Ovary (tissue), 9 donors: ENCODE results near the gene IKBIP. TPM values are rescaled to one million over a fixed set of nuclear protein-coding genes. Genes with fewer than 3 reads are reported as not detected.

Experiments
- DNase-seq, 5 donors: peaks; one replicate each; pipeline ENCODE4 v3.0.0-alpha.2; 2019 to 2020
- H3K27ac ChIP-seq, 2 donors: fragments of 200-600 bp; one replicate each; pipeline versions ENCODE4 v1.5.1 to v1.8.0; 2019 to 2022
- H3K27me3 ChIP-seq: fragments of 200-600 bp; one replicate; pipeline ENCODE4 v1.8.0; 2022
- H3K36me3 ChIP-seq: fragments of 200-600 bp; sonication (generic); one replicate; pipeline ENCODE4 v1.5.1; 2019
- H3K4me1 ChIP-seq: one replicate; pipeline ENCODE4 v1.8.1; 2013; ENCODE audit warnings: mild to moderate bottlenecking, moderate library complexity; ENCODE audit not compliant: insufficient read depth
- H3K4me3 ChIP-seq: fragments of 200-600 bp; sonication (generic); one replicate; pipeline ENCODE4 v1.5.1; 2017
- H3K9me3 ChIP-seq, 2 donors: fragments of 200-600 bp in 1 of 2; sonication (generic) in 1 of 2; one replicate each; pipeline versions ENCODE4 v1.5.1 to v1.8.1; 2013 to 2019; ENCODE audit warnings: mild to moderate bottlenecking in 1 of 2, moderate library complexity in 1 of 2
- EP300 ChIP-seq: sonication (generic); formaldehyde crosslinking; IDR thresholded peaks from one replicate; pipeline ENCODE4 v1.6.1; 2017; ENCODE audit warnings: antibody characterized with exemption
- POLR2A ChIP-seq: fragments of 450-650 bp; IDR thresholded peaks from one replicate; pipeline ENCODE4 v1.6.1; 2017; ENCODE audit warnings: antibody characterized with exemption, mild to moderate bottlenecking, moderate library complexity
- WGBS, 3 donors: extraction: QIAGEN DNeasy Blood & Tissue Kit in 1 of 3; methylation state at CpG; one replicate each; pipeline versions ENCODE4 v1.1.5 to v1.1.7; 2013 to 2017; 5-methylcytosine and 5-hydroxymethylcytosine counted together
- intact Hi-C, 4 donors: fragments of 100-400 bp; cut with DNase I; formaldehyde crosslinking; loops; one replicate each; pipeline versions ENCODE4 v1.11.0 to v1.15.1; 2022 to 2023
- polyA plus RNA-seq, 2 donors: library from polyadenylated mRNA; stranded (reverse); fragments of 200-250 nt in 1 of 2; fragments of 350-450 nt in 1 of 2; fragmentation: Illumina TruSeq in 1 of 2; extraction: RNeasy Lipid Tissue Mini Kit (QIAGEN cat#74804) in 1 of 2; gene quantifications; one replicate each; pipeline ENCODE4 v1.2.3, GENCODE V29; 2013 to 2014
- total RNA-seq, 7 donors: library from RNA; depleted of rRNA in 2 of 7; stranded (reverse); fragments of >200 nt in 2 of 7; fragmentation: NEBNext Ultra II Directional in 3 of 7; extraction: Animal tissue kit (Norgen Biotek cat#: 25700) in 3 of 7; gene quantifications; one replicate each; pipeline versions ENCODE4 v1.1.0 to v1.2.4, GENCODE V29; 2016 to 2023
- TF ChIP-seq, protein P1 (sequence below), 3 donors: fragments of 450-650 bp in 2 of 3; fragments of 200-600 bp in 1 of 3; IDR thresholded peaks; one replicate each; pipeline versions ENCODE4 v1.5.1 to v1.8.0; 2016 to 2022; ENCODE audit warnings: antibody characterized with exemption in 3 of 3, mild to moderate bottlenecking in 1 of 3
- donor health status: DM: no; HTN: no; CAD: no; lungs with moderate emphysema.
- donor health status: DM: no; HTN: no; CAD: no.
- donor health status: Bipolar disorder and iron deficiency.
- donor health status: DM: yes; HTN: yes; CAD: no.
- donor health status: DM: no; HTN: no; CAD: no.
- donor health status: DM: yes; HTN: yes; CAD: no.

IKBIP gene
- total and polyA plus RNA-seq, 9 donors: 6.8 to 12.4 (median 9.8) TPM

DNA sequence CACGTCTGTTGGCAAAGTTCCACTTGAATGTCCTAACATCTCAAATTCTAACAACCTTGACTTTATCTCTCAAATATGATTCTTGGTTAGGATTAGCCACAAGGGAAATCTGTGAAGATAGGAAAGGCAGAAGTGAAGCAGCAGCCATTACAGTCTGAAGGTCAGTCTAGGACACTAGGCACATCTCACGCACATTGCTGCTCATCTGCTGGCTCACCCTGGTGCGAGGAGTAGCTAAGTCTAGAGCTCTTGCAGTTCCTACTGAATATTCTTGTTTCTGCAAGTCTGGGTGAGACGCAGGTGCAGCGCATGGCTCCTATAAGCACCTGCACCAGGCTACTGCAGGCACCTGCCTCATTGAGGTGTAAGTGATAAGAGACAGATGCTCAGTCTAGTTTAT lies 57.5 kb downstream of the IKBIP start:
- H3K4me1 ChIP-seq: no peaks in the 10 kb centered on the region
- no peaks in the 10 kb centered on the region for H3K9me3 ChIP-seq
- intact Hi-C loops: no loop called here
- no peaks in the 10 kb centered on the region for H3K27me3 ChIP-seq
- WGBS, 3 donors: 66 to 72% (median 67%) methylated on average over 5 of the region's 5 CpGs
- H3K36me3 ChIP-seq: no peaks in the 10 kb centered on the region
- no peak overlapping the region for H3K27ac ChIP-seq
- no peak overlapping the region for H3K4me3 ChIP-seq
- TF ChIP-seq POLR2A (no peak), EP300 (no peak)
- TF ChIP-seq, protein P1, sequence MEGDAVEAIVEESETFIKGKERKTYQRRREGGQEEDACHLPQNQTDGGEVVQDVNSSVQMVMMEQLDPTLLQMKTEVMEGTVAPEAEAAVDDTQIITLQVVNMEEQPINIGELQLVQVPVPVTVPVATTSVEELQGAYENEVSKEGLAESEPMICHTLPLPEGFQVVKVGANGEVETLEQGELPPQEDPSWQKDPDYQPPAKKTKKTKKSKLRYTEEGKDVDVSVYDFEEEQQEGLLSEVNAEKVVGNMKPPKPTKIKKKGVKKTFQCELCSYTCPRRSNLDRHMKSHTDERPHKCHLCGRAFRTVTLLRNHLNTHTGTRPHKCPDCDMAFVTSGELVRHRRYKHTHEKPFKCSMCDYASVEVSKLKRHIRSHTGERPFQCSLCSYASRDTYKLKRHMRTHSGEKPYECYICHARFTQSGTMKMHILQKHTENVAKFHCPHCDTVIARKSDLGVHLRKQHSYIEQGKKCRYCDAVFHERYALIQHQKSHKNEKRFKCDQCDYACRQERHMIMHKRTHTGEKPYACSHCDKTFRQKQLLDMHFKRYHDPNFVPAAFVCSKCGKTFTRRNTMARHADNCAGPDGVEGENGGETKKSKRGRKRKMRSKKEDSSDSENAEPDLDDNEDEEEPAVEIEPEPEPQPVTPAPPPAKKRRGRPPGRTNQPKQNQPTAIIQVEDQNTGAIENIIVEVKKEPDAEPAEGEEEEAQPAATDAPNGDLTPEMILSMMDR (IDR thresholded peaks at IDR 0.05): no peak
- DNase-seq: no peak

DNA sequence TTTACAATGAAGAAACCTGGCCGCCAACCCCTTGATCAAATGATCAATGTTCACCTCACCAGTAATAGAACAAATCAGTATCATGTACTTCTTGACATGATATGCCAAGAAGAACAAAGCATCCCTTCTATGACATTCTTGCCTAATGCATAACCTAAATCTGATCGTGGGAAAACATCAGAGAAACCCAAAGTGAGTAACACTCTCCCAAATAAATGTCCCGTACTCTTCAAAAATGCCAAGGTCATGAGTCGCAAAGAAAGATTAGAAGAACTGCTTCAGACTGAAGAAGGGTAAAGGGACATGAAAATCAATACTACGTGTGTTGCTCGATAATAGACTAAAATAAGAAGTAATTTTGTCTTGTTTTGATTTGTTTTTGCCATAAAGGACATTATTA lies 62.5 kb downstream of the IKBIP start:
- no peak for DNase-seq
- Histone ChIP-seq H3K36me3 (no peaks in the 10 kb centered on the region), H3K4me1 (no peaks in the 10 kb centered on the region), H3K9me3 (no peaks in the 10 kb centered on the region), H3K27ac (no peak overlapping the region), H3K4me3 (no peak overlapping the region), H3K27me3 (no peaks in the 10 kb centered on the region)
- intact Hi-C loops: no loop called here
- WGBS, 3 donors: 63 to 76% (median 63%) methylated on average over 6 of the region's 6 CpGs
- TF ChIP-seq POLR2A: no peak
- TF ChIP-seq, protein P1 (IDR thresholded peaks at IDR 0.05): no peak
- TF ChIP-seq EP300: no peak

DNA sequence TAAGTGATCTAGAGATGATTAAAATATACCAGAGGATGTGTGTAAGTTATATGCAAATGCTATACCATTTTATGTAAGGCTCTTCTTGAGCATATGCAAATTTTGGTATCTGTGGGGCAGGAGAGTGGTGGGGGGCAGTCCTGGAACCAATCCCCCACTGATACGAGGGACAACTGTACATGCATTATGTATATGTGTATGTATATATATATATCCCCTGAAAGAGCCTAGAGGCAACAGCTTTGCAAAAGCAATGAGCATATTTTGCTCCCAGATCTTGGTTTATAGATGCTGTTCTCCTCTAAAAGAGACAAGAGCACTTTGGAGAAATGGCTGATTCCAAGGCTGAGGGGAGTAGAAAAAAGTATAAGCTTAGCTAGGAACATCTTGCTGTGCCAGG lies 63.5 kb downstream of the IKBIP start:
- Histone ChIP-seq H3K27me3 (no peaks in the 10 kb centered on the region), H3K4me3 (no peak overlapping the region), H3K36me3 (no peaks in the 10 kb centered on the region), H3K4me1 (no peaks in the 10 kb centered on the region), H3K9me3 (no peaks in the 10 kb centered on the region), H3K27ac (no peak overlapping the region)
- TF ChIP-seq POLR2A: no peak
- TF ChIP-seq EP300: no peak
- TF ChIP-seq, protein P1 (IDR thresholded peaks at IDR 0.05): no peak
- 81 to 88% (median 86%) methylated on average over 1 of the region's 1 CpG for WGBS, 3 donors
- intact Hi-C loops: no loop called here
- DNase-seq: no peak

DNA sequence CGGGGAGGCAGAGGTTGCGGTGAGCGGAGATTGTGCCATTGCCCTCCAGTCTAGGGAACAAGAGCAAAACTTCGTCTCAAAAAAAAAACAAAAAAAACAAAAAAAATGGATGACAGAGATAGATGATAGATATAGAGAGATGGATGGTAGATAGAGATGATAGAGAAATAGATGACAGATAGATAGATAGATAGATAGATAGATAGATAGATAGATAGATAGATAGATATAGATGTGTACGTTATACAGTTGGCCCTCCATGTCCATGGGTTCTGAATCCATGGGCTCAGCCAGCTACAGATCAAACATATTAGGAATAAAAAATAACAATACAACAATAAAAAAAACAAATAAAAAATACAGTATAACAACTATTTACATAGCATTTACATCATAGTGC lies 63.9 kb downstream of the IKBIP start:
- 93 to 94% (median 94%) methylated on average over 5 of the region's 5 CpGs for WGBS, 3 donors
- DNase-seq: no peak
- Histone ChIP-seq H3K27ac (no peak overlapping the region), H3K36me3 (no peaks in the 10 kb centered on the region), H3K4me3 (no peak overlapping the region), H3K4me1 (no peaks in the 10 kb centered on the region), H3K27me3 (no peaks in the 10 kb centered on the region), H3K9me3 (no peaks in the 10 kb centered on the region)
- no peak for TF ChIP-seq POLR2A
- TF ChIP-seq EP300: no peak
- TF ChIP-seq, protein P1 (IDR thresholded peaks at IDR 0.05): no peak
- intact Hi-C loops: no loop called here

DNA sequence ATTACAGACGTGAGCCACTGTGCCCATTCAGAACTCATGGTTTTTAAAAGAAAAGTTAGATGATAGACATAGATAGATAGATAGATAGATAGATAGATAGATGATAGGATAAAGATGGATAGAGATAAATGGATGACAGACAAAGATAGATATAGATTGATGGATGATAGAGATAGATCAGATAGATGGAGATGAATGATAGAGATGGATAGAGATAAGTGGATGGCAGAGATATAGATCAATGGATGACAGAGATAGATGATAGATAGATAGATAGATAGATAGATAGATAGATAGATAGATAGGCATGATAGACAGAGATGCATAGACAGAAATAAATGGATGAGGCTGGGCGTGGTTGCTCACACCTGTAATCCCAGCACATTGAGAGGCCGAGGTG lies 64.8 kb downstream of the IKBIP start:
- 91 to 92% (median 92%) methylated on average over 3 of the region's 3 CpGs for WGBS, 3 donors
- H3K9me3 ChIP-seq: no peaks in the 10 kb centered on the region
- intact Hi-C loops: loop anchor here in 1 of 4 donors (10.0 kb wide), 1 partner anchor 85 kb away; no protein-coding TSS in a partner anchor
- no peaks in the 10 kb centered on the region for H3K4me1 ChIP-seq
- no peak for TF ChIP-seq EP300
- TF ChIP-seq POLR2A: no peak
- TF ChIP-seq, protein P1 (IDR thresholded peaks at IDR 0.05): no peak
- H3K36me3 ChIP-seq: no peaks in the 10 kb centered on the region
- H3K27me3 ChIP-seq: no peaks in the 10 kb centered on the region
- DNase-seq: no peak
- H3K27ac ChIP-seq: no peak overlapping the region
- no peak overlapping the region for H3K4me3 ChIP-seq
